SU-DHL-6 (cell line): ENCODE data around the gene FBN1.

ENCODE experiments used
- H2AFZ ChIP-seq: fragments of 200-600 bp; sonication (generic); 2 replicates; pipeline ENCODE4 v1.6.1; 2014; ENCODE audit warnings: low read depth, mild to moderate bottlenecking, moderate library complexity, mixed read lengths, antibody characterized with exemption, low read length; ENCODE audit not compliant: severe bottlenecking
- H3F3A ChIP-seq: fragments of 200-600 bp; shearing (Covaris generic); 2 replicates; pipeline ENCODE4 v1.6.0; 2016; ENCODE audit warnings: antibody characterized with exemption, mild to moderate bottlenecking; ENCODE audit not compliant: insufficient read depth
- H3K27ac ChIP-seq: fragments of 200-600 bp; sonication (generic); 2 replicates; pipeline ENCODE4 v1.5.1; 2016; ENCODE audit warnings: low read depth, mild to moderate bottlenecking, low read length, moderate library complexity, mixed read lengths
- H3K27me3 ChIP-seq: fragments of 200-600 bp; sonication (generic), shearing (Covaris generic); 2 replicates; pipeline ENCODE4 v1.6.0; 2014; ENCODE audit warnings: mild to moderate bottlenecking, low read length
- H3K36me3 ChIP-seq: fragments of 200-600 bp; sonication (generic); 2 replicates; pipeline ENCODE4 v1.6.1; 2014; ENCODE audit warnings: mild to moderate bottlenecking, low read length, mixed read lengths
- H3K4me2 ChIP-seq: fragments of 300-600, 200-600 bp; shearing (Covaris generic), sonication (generic); 2 replicates; pipeline ENCODE4 v1.6.0; 2014; ENCODE audit warnings: low read length, low read depth, mild to moderate bottlenecking; ENCODE audit not compliant: poor library complexity, severe bottlenecking
- H3K4me3 ChIP-seq: fragments of 200-600 bp; sonication (generic); 2 replicates; pipeline ENCODE4 v1.5.1; 2014; ENCODE audit warnings: antibody characterized with exemption, low read length, mild to moderate bottlenecking, mixed read lengths; ENCODE audit not compliant: insufficient read depth, poor library complexity, severe bottlenecking
- H3K79me2 ChIP-seq: fragments of 200-600 bp; sonication (generic); 2 replicates; pipeline ENCODE4 v1.6.1; 2014; ENCODE audit warnings: mild to moderate bottlenecking, low read length, moderate library complexity; ENCODE audit not compliant: insufficient read depth
- H3K9ac ChIP-seq: fragments of 200-600 bp; sonication (generic); 2 replicates; pipeline ENCODE4 v1.7.0; 2014; ENCODE audit warnings: mild to moderate bottlenecking, low read length
- H3K9me2 ChIP-seq: fragments of 200-600 bp; sonication (generic); replicated peaks from 2 replicates; pipeline ENCODE4 v1.6.1; 2014; ENCODE audit warnings: low read length; ENCODE audit not compliant: insufficient read depth
- H3K9me3 ChIP-seq: fragments of 200-600 bp; sonication (generic); 2 replicates; pipeline ENCODE4 v1.6.1; 2014; ENCODE audit warnings: low read length, mixed read lengths; ENCODE audit not compliant: insufficient read depth
- H4K20me1 ChIP-seq: fragments of 200-600 bp; sonication (generic); 2 replicates; pipeline ENCODE4 v1.6.1; 2014; ENCODE audit warnings: low read depth, mild to moderate bottlenecking, antibody characterized with exemption, low read length, moderate library complexity, mixed read lengths
- EZH2phosphoT487 ChIP-seq: fragments of 200-600 bp; sonication (generic), shearing (Covaris generic); conservative IDR thresholded peaks from 2 replicates; pipeline ENCODE4 v1.6.1; 2018; ENCODE audit warnings: mild to moderate bottlenecking, antibody characterized with exemption, low read length, moderate library complexity, mixed read lengths
- TF ChIP-seq, protein P1 (sequence below): fragments of 200-600 bp; sonication (generic); IDR thresholded peaks from one replicate; pipeline ENCODE4 v1.5.1; 2017; ENCODE audit warnings: antibody characterized with exemption, mild to moderate bottlenecking, low read length, moderate library complexity; ENCODE audit not compliant: insufficient read depth, poor library complexity, severe bottlenecking

FBN1 gene

DNA sequence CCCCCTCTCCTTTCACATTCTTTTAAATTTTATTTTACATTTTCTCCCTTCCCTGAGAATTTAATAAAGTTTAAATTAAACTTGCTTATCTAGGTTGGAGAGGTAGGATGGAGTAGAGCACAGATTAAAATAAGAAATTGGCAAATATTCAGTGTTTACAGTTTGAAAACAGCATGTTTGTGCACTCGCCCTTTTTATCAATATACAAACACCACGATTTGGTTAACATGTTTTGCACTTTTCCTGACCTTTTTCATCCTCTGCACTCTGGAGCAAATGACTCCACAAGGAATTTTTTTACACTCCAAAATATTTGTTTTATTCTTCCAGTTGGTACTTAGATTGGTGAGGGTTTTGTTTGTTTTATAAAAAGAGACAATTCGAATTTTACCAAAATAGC is 227.2 kb downstream of the FBN1 start:
- Histone ChIP-seq H3K79me2 (no peaks in the 10 kb centered on the region), H3K9ac (no peak overlapping the region), H3K9me2 (no peaks in the 10 kb centered on the region)

DNA sequence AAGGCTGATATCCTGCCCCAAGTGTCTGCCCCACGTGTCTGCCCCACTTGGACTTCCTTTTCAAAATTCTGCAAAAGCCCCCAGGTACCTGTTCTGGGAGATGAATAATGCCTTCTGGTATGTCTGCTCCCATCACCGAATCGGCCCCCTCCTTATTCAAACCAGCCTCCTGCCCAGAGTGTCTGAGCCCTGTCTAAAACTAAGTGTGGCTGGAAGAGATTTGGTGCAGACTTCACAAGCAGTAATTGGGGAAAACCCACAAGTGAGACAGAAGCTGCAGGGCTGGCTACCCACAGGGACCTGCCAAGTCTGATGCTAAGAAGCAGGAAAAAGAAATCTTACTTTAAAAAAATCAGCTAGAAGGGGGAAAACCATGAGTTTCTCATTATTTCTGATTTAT is 229.2 kb downstream of the FBN1 start:
- Histone ChIP-seq H3K9me2 (no peaks in the 10 kb centered on the region), H3K27me3 (no peaks in the 10 kb centered on the region), H3K79me2 (no peaks in the 10 kb centered on the region), H2AFZ (no peak overlapping the region), H3F3A (no peaks in the 10 kb centered on the region), H3K27ac (no peak overlapping the region), H3K36me3 (no peaks in the 10 kb centered on the region), H4K20me1 (no peaks in the 10 kb centered on the region), H3K9ac (no peak overlapping the region), H3K9me3 (no peaks in the 10 kb centered on the region), H3K4me2 (no peak overlapping the region), H3K4me3 (no peak overlapping the region)
- TF ChIP-seq, protein P1, sequence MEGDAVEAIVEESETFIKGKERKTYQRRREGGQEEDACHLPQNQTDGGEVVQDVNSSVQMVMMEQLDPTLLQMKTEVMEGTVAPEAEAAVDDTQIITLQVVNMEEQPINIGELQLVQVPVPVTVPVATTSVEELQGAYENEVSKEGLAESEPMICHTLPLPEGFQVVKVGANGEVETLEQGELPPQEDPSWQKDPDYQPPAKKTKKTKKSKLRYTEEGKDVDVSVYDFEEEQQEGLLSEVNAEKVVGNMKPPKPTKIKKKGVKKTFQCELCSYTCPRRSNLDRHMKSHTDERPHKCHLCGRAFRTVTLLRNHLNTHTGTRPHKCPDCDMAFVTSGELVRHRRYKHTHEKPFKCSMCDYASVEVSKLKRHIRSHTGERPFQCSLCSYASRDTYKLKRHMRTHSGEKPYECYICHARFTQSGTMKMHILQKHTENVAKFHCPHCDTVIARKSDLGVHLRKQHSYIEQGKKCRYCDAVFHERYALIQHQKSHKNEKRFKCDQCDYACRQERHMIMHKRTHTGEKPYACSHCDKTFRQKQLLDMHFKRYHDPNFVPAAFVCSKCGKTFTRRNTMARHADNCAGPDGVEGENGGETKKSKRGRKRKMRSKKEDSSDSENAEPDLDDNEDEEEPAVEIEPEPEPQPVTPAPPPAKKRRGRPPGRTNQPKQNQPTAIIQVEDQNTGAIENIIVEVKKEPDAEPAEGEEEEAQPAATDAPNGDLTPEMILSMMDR: no peak
- no peak for TF ChIP-seq EZH2phosphoT487

More for the DNA sequence above, 227.2 kb downstream of the FBN1 start:
- no peaks in the 10 kb centered on the region for H3K9me3 ChIP-seq
- no peak overlapping the region for H3K27ac ChIP-seq
- no peak for TF ChIP-seq EZH2phosphoT487
- TF ChIP-seq, protein P1: no peak
- no peak overlapping the region for H3K4me2 ChIP-seq
- no peak overlapping the region for H3K4me3 ChIP-seq
- H3F3A ChIP-seq: no peaks in the 10 kb centered on the region
- H3K36me3 ChIP-seq: no peaks in the 10 kb centered on the region
- no peaks in the 10 kb centered on the region for H3K27me3 ChIP-seq
- H4K20me1 ChIP-seq: no peaks in the 10 kb centered on the region
- no peak overlapping the region for H2AFZ ChIP-seq

DNA sequence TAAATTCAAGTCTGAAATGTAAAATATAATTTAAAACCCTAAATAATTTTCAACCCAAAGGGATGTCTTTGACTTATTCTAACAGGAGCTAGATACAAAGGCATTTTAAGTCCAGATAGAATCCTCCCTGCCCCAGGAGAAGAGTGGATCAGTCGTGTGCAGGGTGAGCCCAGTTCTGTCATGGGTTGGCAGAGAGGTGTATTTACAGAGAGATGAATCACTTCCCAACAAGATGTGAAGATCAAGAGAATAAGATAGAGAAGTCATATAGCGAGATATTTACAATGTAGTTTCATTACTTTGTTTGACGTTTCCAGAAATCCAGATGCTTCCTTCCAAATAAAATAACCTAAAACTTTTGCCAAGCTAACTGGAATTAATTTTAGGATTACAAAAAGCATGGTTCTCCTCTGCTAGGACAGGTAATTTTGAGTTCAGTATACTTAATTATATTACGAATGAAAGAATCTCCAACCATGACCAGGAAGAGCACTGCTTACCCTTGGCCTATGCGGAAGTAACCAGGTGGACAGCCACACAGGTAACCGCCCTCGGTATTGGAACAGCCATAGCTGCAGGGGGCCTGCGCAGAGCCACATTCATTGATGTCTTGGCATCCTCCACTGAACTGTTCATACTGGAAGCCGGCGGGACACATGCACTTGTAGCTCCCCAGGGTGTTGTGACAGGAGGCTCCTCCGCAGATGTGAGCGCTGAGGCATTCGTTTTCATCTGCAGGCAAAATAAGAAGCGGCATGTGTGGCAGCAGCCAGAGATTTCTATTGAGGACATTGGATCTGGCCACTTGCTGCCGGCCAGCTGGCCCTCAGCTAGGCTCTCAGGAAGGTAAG is 230.2 kb downstream of the FBN1 start:
- Histone ChIP-seq H3K4me2 (no peak overlapping the region), H3F3A (no peaks in the 10 kb centered on the region), H3K9me3 (no peaks in the 10 kb centered on the region), H3K27ac (no peak overlapping the region), H3K9me2 (no peaks in the 10 kb centered on the region), H3K9ac (no peak overlapping the region), H3K27me3 (no peaks in the 10 kb centered on the region), H4K20me1 (no peaks in the 10 kb centered on the region), H3K79me2 (no peaks in the 10 kb centered on the region), H2AFZ (no peak overlapping the region), H3K36me3 (no peaks in the 10 kb centered on the region), H3K4me3 (no peak overlapping the region)
- TF ChIP-seq, protein P1: no peak
- no peak for TF ChIP-seq EZH2phosphoT487
